Upper lobe of left lung (tissue), 6 donors: ENCODE data around the gene TMEM229B. TPM values are rescaled to one million over a fixed set of nuclear protein-coding genes. Genes with fewer than 3 reads are reported as not detected.

Experiments used
- ATAC-seq, 2 donors: fragments of 200-7000 bp; cut with Tn5 transposase; one replicate each; pipeline ENCODE4 v1.9.1; 2022; ENCODE audit warnings: mild to moderate bottlenecking in 2 of 2, moderate library complexity in 2 of 2; ENCODE audit not compliant: low FRiP score in 2 of 2
- DNase-seq, 2 donors: peaks; one replicate each; pipeline ENCODE4 v3.0.0-alpha.2; 2019 to 2020
- H3K27ac ChIP-seq, 4 donors: fragments of 200-600 bp; sonication (generic); one replicate each; pipeline ENCODE4 v1.5.1; 2016 to 2019
- H3K27me3 ChIP-seq, 4 donors: fragments of 200-600 bp; sonication (generic); one replicate each; pipeline ENCODE4 v1.5.1; 2017 to 2019
- H3K36me3 ChIP-seq, 4 donors: fragments of 200-600 bp; sonication (generic); one replicate each; pipeline ENCODE4 v1.5.1; 2016 to 2019
- H3K4me1 ChIP-seq, 4 donors: fragments of 200-600 bp; sonication (generic); one replicate each; pipeline ENCODE4 v1.5.1; 2018 to 2019
- H3K4me3 ChIP-seq, 4 donors: fragments of 200-600 bp; sonication (generic); one replicate each; pipeline ENCODE4 v1.5.1; 2017 to 2019; ENCODE audit warnings: mild to moderate bottlenecking in 2 of 4, moderate library complexity in 1 of 4
- H3K9me3 ChIP-seq, 4 donors: fragments of 200-600 bp; sonication (generic); one replicate each; pipeline ENCODE4 v1.5.1; 2018 to 2019
- EP300 ChIP-seq, 4 donors: sonication (generic); formaldehyde crosslinking; IDR thresholded peaks; one replicate each; pipeline ENCODE4 v1.5.1; 2017; ENCODE audit warnings: antibody characterized with exemption in 4 of 4, control low read depth in 2 of 4
- POLR2A ChIP-seq, 4 donors: fragments of 450-650 bp; IDR thresholded peaks; one replicate each; pipeline ENCODE4 v1.5.1; 2016 to 2017; ENCODE audit warnings: antibody characterized with exemption in 4 of 4, mild to moderate bottlenecking in 2 of 4
- POLR2AphosphoS5 ChIP-seq, 2 donors: sonication (generic); formaldehyde crosslinking; IDR thresholded peaks; one replicate each; pipeline ENCODE4 v1.5.1; 2017; ENCODE audit warnings: antibody characterized with exemption in 2 of 2
- WGBS, 2 donors: methylation state at CpG; one replicate each; pipeline ENCODE4 v1.1.5; 2017 to 2018; 5-methylcytosine and 5-hydroxymethylcytosine counted together
- total RNA-seq, 6 donors: library from RNA; depleted of rRNA in 4 of 6; stranded (reverse); fragments of >200 nt in 4 of 6; gene quantifications; one replicate each; pipeline versions ENCODE4 v1.1.0 to v1.2.1, GENCODE V29; 2016 to 2021
- TF ChIP-seq, protein P1 (sequence below), 6 experiments: fragments of 450-650 bp in 4 of 6; fragments of 200-600 bp in 2 of 6; sonication (generic) in 2 of 6; IDR thresholded peaks; one replicate each; pipeline ENCODE4 v1.5.1; 2016 to 2019; ENCODE audit warnings: antibody characterized with exemption in 6 of 6
- donor health status: DM: no; HTN: no; CAD: no; lungs with moderate emphysema.
- donor health status: DM: no; HTN: yes; CAD: no; lungs with severe emphysema.

TMEM229B gene
- total RNA-seq, 6 donors from 2014 or later, result 2.1 to 8.5 (median 5.4) TPM

- H3K27ac ChIP-seq, result no peak overlapping the region
- H3K36me3 ChIP-seq, result no peaks in the 10 kb centered on the region
- no peak for DNase-seq
- H3K4me1 ChIP-seq, result peaks cover 0 to 5% (median 0%) of the 10 kb centered on the region in 4 donors
- no peak overlapping the region for H3K4me3 ChIP-seq
- no peaks in the 10 kb centered on the region for H3K9me3 ChIP-seq
- peak in 1 of 2 donors; percentile 15 for ATAC-seq
- TF ChIP-seq POLR2A (IDR thresholded peaks at IDR 0.05) (no peak), POLR2AphosphoS5 (IDR thresholded peaks at IDR 0.05) (no peak), EP300 (IDR thresholded peaks at IDR 0.05) (no peak)
- TF ChIP-seq, protein P1, sequence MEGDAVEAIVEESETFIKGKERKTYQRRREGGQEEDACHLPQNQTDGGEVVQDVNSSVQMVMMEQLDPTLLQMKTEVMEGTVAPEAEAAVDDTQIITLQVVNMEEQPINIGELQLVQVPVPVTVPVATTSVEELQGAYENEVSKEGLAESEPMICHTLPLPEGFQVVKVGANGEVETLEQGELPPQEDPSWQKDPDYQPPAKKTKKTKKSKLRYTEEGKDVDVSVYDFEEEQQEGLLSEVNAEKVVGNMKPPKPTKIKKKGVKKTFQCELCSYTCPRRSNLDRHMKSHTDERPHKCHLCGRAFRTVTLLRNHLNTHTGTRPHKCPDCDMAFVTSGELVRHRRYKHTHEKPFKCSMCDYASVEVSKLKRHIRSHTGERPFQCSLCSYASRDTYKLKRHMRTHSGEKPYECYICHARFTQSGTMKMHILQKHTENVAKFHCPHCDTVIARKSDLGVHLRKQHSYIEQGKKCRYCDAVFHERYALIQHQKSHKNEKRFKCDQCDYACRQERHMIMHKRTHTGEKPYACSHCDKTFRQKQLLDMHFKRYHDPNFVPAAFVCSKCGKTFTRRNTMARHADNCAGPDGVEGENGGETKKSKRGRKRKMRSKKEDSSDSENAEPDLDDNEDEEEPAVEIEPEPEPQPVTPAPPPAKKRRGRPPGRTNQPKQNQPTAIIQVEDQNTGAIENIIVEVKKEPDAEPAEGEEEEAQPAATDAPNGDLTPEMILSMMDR (IDR thresholded peaks at IDR 0.05), result no peak
- WGBS, 2 donors, result 58 to 66% methylated on average over 7 of the region's 7 CpGs
- H3K27me3 ChIP-seq, result no peaks in the 10 kb centered on the region
Observed at GRCh38 chr14:67523764-67524633, 35.5 kb upstream of the TMEM229B start.

- 55 to 74% methylated on average over 2 of the region's 2 CpGs for WGBS, 2 donors
- TF ChIP-seq POLR2A (IDR thresholded peaks at IDR 0.05) (no peak), POLR2AphosphoS5 (IDR thresholded peaks at IDR 0.05) (no peak), EP300 (IDR thresholded peaks at IDR 0.05) (no peak)
- TF ChIP-seq, protein P1 (IDR thresholded peaks at IDR 0.05), result no peak
- Histone ChIP-seq H3K4me3 (no peak overlapping the region), H3K9me3 (no peaks in the 10 kb centered on the region), H3K27me3 (no peaks in the 10 kb centered on the region), H3K36me3 (no peaks in the 10 kb centered on the region), H3K4me1 (peaks cover 0 to 5% (median 0%) of the 10 kb centered on the region in 4 donors), H3K27ac (no peak overlapping the region)
- ATAC-seq, result no peak
- DNase-seq, result no peak
Observed at GRCh38 chr14:67522270-67522669, 33.7 kb upstream of the TMEM229B start.

- no peak for TF ChIP-seq POLR2A (IDR thresholded peaks at IDR 0.05)
- TF ChIP-seq, protein P1 (IDR thresholded peaks at IDR 0.05), result no peak
- no peak overlapping the region for H3K4me3 ChIP-seq
- peaks cover 3 to 9% (median 6%) of the 10 kb centered on the region in 4 donors for H3K4me1 ChIP-seq
- H3K27me3 ChIP-seq, result no peaks in the 10 kb centered on the region
- no peak for ATAC-seq
- H3K36me3 ChIP-seq, result no peaks in the 10 kb centered on the region
- WGBS, 2 donors, result 88 to 91% methylated on average over 1 of the region's 1 CpG
- H3K9me3 ChIP-seq, result no peaks in the 10 kb centered on the region
- no peak overlapping the region for H3K27ac ChIP-seq
- no peak for DNase-seq
Observed at GRCh38 chr14:67520482-67520881, 32.0 kb upstream of the TMEM229B start.

- ATAC-seq, result no peak
- Histone ChIP-seq H3K4me3 (no peak overlapping the region), H3K4me1 (peaks cover 4 to 13% (median 10%) of the 10 kb centered on the region in 4 donors), H3K27me3 (no peaks in the 10 kb centered on the region), H3K36me3 (no peaks in the 10 kb centered on the region), H3K27ac (no peak overlapping the region), H3K9me3 (no peaks in the 10 kb centered on the region)
- TF ChIP-seq EP300 (IDR thresholded peaks at IDR 0.05) (no peak), POLR2A (IDR thresholded peaks at IDR 0.05) (no peak), POLR2AphosphoS5 (IDR thresholded peaks at IDR 0.05) (no peak)
- TF ChIP-seq, protein P1 (IDR thresholded peaks at IDR 0.05), result no peak
- DNase-seq, result no peak
- 80 to 89% methylated on average over 5 of the region's 5 CpGs for WGBS, 2 donors
Observed at GRCh38 chr14:67519406-67519805, 30.9 kb upstream of the TMEM229B start.
